HCT116 (cell line): ENCODE data around the gene TRABD. TPM values are rescaled to one million over a fixed set of nuclear protein-coding genes. Genes with fewer than 3 reads are reported as not detected.

Experiments
- ATAC-seq: fragments of 200-7000 bp; cut with Tn5 transposase; 2 replicates; pipeline ENCODE4 v1.9.1; 2020; ENCODE audit warnings: mild to moderate bottlenecking, moderate library complexity
- BruUV-seq: library from RNA; stranded (reverse); fragments of 400-500 nt; replicated peaks from 2 replicates; lab custom pipeline; 2021; lab: Mats Ljungman, UMichigan
- CTCF ChIA-PET: fragments of 300-600 bp; sonication (Branson Sonifier 250); formaldehyde crosslinking; loops from one replicate; lab custom pipeline; 2021; ENCODE audit warnings: antibody characterized with exemption; lab: Charles Lee
- POLR2A ChIA-PET: fragments of 300-600, 350-600 bp; sonication (Branson Sonifier 250); formaldehyde crosslinking; loops from one replicate; lab custom pipeline; 2021; ENCODE audit warnings: antibody characterized with exemption; lab: Charles Lee
- RAD21 ChIA-PET, 2 experiments: fragments of 300-600 bp; sonication (Branson Sonifier 250); formaldehyde crosslinking; loops; one replicate each; lab custom pipeline; 2023; ENCODE audit warnings: low total read pairs in 2 of 2; ENCODE audit not compliant: uncharacterized antibody in 2 of 2, unreplicated experiment in 2 of 2, low non-redundant PET in 1 of 2; lab: Charles Lee
- DNase-seq: peaks from one replicate; pipeline ENCODE4 v3.0.0-alpha.2; 2010; ENCODE audit warnings: low read depth, low spot score
- H2AFZ ChIP-seq: fragments of 200-600 bp; shearing (Covaris generic), sonication (generic); 2 replicates; pipeline ENCODE4 v1.6.1; 2017; ENCODE audit warnings: low read depth, mixed run types, mixed read lengths, antibody characterized with exemption, low read length; ENCODE audit not compliant: poor library complexity, severe bottlenecking
- H3K27ac ChIP-seq: 2 replicates; pipeline ENCODE4 v1.5.1; 2012; ENCODE audit warnings: low read depth, low read length
- H3K27me3 ChIP-seq: fragments of 200-600 bp; sonication (generic); 2 replicates; pipeline ENCODE4 v1.6.1; 2016; ENCODE audit warnings: mixed run types, low read length, mixed read lengths; ENCODE audit not compliant: insufficient read depth
- H3K36me3 ChIP-seq, 2 experiments: fragments of 200-500 bp in 1 of 2; fragments of 200-600 bp in 1 of 2; sonication (Bioruptor generic) in 1 of 2; sonication (generic) in 1 of 2; 2 replicates each; pipeline versions ENCODE4 v1.5.1 to v1.6.1; 2014 to 2016; ENCODE audit warnings: low read length in 2 of 2, inconsistent platforms in 1 of 2, mixed read lengths in 1 of 2, mixed run types in 1 of 2; ENCODE audit not compliant: insufficient read depth in 2 of 2, control insufficient read depth in 1 of 2
- H3K4me1 ChIP-seq, 2 experiments: fragments of 200-600 bp in 1 of 2; sonication (generic) in 1 of 2; 2 replicates each; pipeline versions ENCODE4 v1.5.1 to v1.6.1; 2012 to 2017; ENCODE audit warnings: low read length in 2 of 2, inconsistent platforms in 1 of 2, mild to moderate bottlenecking in 1 of 2, mixed read lengths in 1 of 2, mixed run types in 1 of 2, moderate library complexity in 1 of 2; ENCODE audit not compliant: insufficient read depth in 2 of 2, control insufficient read depth in 1 of 2
- H3K4me2 ChIP-seq: fragments of 200-600 bp; sonication (generic); 2 replicates; pipeline ENCODE4 v1.6.1; 2017; ENCODE audit warnings: mixed run types, low read length, mixed read lengths
- H3K4me3 ChIP-seq, 2 experiments: fragments of 200-600 bp in 1 of 2; sonication (generic) in 1 of 2; replicated peaks in 1 of 2; 2 replicates each; pipeline ENCODE4 v1.5.1; 2011 to 2016; ENCODE audit warnings: low read length in 2 of 2, control low read depth in 1 of 2, low read depth in 1 of 2, mild to moderate bottlenecking in 1 of 2, mixed read lengths in 1 of 2, mixed run types in 1 of 2
- H3K79me2 ChIP-seq: fragments of 200-600 bp; sonication (generic); 2 replicates; pipeline ENCODE4 v1.6.1; 2017; ENCODE audit warnings: mild to moderate bottlenecking, mixed run types, low read length, moderate library complexity, mixed read lengths; ENCODE audit not compliant: insufficient read depth
- H3K9ac ChIP-seq: fragments of 200-600 bp; sonication (generic); 2 replicates; pipeline ENCODE4 v1.6.1; 2016; ENCODE audit warnings: low read length, mixed read lengths
- H3K9me2 ChIP-seq: fragments of 200-600 bp; sonication (generic), shearing (Covaris generic); 2 replicates; pipeline ENCODE4 v1.6.1; 2017; ENCODE audit warnings: mixed run types, mild to moderate bottlenecking, moderate library complexity; ENCODE audit not compliant: insufficient read depth
- H3K9me3 ChIP-seq, 2 experiments: fragments of 200-500 bp in 1 of 2; fragments of 200-600 bp in 1 of 2; sonication (Bioruptor generic) in 1 of 2; sonication (generic) in 1 of 2; 2 replicates each; pipeline ENCODE4 v1.6.1; 2014 to 2017; ENCODE audit warnings: low read length in 2 of 2, mixed read lengths in 2 of 2, inconsistent platforms in 1 of 2, low read depth in 1 of 2, mild to moderate bottlenecking in 1 of 2, mixed run types in 1 of 2, moderate library complexity in 1 of 2; ENCODE audit not compliant: control insufficient read depth in 1 of 2, insufficient read depth in 1 of 2
- H4K20me1 ChIP-seq: fragments of 200-600 bp; sonication (generic), shearing (Covaris generic); 2 replicates; pipeline ENCODE4 v1.6.1; 2017; ENCODE audit warnings: mixed run types, mild to moderate bottlenecking, moderate library complexity; ENCODE audit not compliant: insufficient read depth
- FOSL1 ChIP-seq: IDR thresholded peaks from 2 replicates; pipeline ENCODE4 v1.6.1; 2012; ENCODE audit warnings: low read depth
- JUND ChIP-seq: IDR thresholded peaks from 2 replicates; pipeline ENCODE4 v1.6.1; 2012
- POLR2A ChIP-seq: IDR thresholded peaks from 2 replicates; pipeline ENCODE4 v1.7.0; 2011; ENCODE audit warnings: borderline replicate concordance; ENCODE audit not compliant: insufficient read depth, insufficient read length; ENCODE audit errors: extremely low read depth
- POLR2AphosphoS5 ChIP-seq: IDR thresholded peaks from 2 replicates; pipeline ENCODE4 v1.6.1; 2011; ENCODE audit warnings: mild to moderate bottlenecking, low read depth, low read length, moderate library complexity
- RAD21 ChIP-seq: IDR thresholded peaks from 2 replicates; pipeline ENCODE4 v1.6.1; 2012; ENCODE audit warnings: low read depth, mild to moderate bottlenecking
- SRF ChIP-seq: IDR thresholded peaks from 2 replicates; pipeline ENCODE4 v1.6.1; 2012; ENCODE audit warnings: low read depth
- YY1 ChIP-seq: IDR thresholded peaks from 2 replicates; pipeline ENCODE4 v1.6.1; 2011; ENCODE audit warnings: low read length, low read depth, moderate library complexity, mild to moderate bottlenecking; ENCODE audit not compliant: insufficient replicate concordance; ENCODE audit errors: extremely low read depth
- ZNF274 ChIP-seq: fragments of 200-500 bp; sonication (Bioruptor generic); IDR thresholded peaks from 2 replicates; pipeline ENCODE4 v1.6.1; 2014; ENCODE audit warnings: mild to moderate bottlenecking, low read depth, low read length, inconsistent platforms
- intact Hi-C: fragments of 100-400 bp; cut with micrococcal nuclease; formaldehyde crosslinking; loops from 2 replicates; pipeline ENCODE4 v1.10.0; 2022
- total RNA-seq: library from RNA; stranded (reverse); gene quantifications from one replicate; pipeline ENCODE4 v1.2.1, GENCODE V29; 2021; ENCODE audit not compliant: unreplicated experiment
- TF ChIP-seq, protein P1 (sequence below), 3 experiments: fragments of 200-600 bp in 1 of 3; sonication (generic) in 1 of 3; IDR thresholded peaks in 2 of 3; conservative IDR thresholded peaks in 1 of 3; 2 replicates each; pipeline ENCODE4 v1.5.1; 2012 to 2017; ENCODE audit warnings: low read depth in 2 of 3, low read length in 2 of 3, antibody characterized with exemption in 1 of 3, borderline replicate concordance in 1 of 3, control low read depth in 1 of 3, mild to moderate bottlenecking in 1 of 3, mixed read lengths in 1 of 3, mixed run types in 1 of 3, moderate library complexity in 1 of 3; ENCODE audit not compliant: insufficient read depth in 1 of 3
- TF ChIP-seq, protein P2 (sequence below): IDR thresholded peaks from 2 replicates; pipeline ENCODE4 v1.6.1; 2012
- TF ChIP-seq, protein P3 (sequence below): IDR thresholded peaks from 2 replicates; pipeline ENCODE4 v1.6.1; 2012; ENCODE audit warnings: low read depth
- TF ChIP-seq, protein P4 (sequence below): IDR thresholded peaks from 2 replicates; pipeline ENCODE4 v1.6.1; 2012
- TF ChIP-seq, protein P5 (sequence below): IDR thresholded peaks from 2 replicates; pipeline ENCODE4 v1.6.1; 2011; ENCODE audit warnings: mild to moderate bottlenecking, low read length, moderate library complexity; ENCODE audit not compliant: insufficient replicate concordance; ENCODE audit errors: extremely low read depth

Gene TRABD
- total RNA-seq, 1 experiment from 2014 or later: 90.3 TPM

DNA sequence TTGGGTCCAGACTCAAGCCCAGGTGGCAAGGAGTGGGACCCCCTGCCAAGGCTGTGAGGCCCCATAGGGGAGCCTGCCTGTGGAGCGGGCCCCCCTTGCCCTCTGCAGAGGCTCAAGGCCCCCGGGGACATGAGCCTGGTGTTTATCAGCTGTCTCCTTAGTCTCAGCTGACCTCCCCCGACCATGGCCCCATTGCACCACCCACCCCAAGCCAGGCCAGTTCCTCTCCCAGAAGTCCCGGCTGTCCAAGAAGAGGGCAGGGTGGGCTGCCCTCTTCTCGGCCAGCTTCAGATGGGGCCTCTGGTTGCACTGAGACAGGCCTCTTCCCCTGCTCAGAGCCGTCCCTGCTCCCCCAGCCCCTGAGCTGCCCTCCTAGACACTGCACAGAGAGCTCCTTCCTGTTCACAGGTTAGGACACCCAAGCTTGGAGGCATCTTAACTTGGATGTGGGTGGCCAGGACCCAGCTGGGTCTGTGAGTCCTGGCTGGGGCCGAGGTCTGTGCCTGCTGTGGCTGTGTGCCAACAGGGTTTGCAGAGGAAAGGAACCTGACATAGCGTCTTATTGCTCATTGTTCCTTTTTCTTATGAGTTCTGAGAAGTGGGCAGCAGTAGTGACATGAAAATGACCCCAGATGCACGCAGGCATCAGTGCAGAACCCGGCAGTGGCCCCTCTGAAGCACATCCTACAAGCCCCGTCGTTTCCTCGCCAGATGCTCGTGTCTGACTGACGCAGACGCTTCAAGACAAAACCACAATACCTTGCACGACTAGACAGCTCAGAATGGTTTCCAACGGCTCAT lies 5.4 kb downstream of the TRABD start:
- H3K4me1 ChIP-seq: peaks cover 20 to 40% of the 10 kb centered on the region in 2 experiments
- ChIA-PET CTCF (interaction anchor here (0.6 to 1.3 kb wide), 2 partner anchors 8 to 34 kb away, joined by 3 to 4 read pairs; no protein-coding TSS in a partner anchor), RAD21 (no interaction called here), POLR2A (interaction anchor here (0.5 to 1.4 kb wide), 2 partner anchors 18 to 42 kb away, joined by 3 to 4 read pairs; no protein-coding TSS in a partner anchor)
- H3K9me2 ChIP-seq: no peaks in the 10 kb centered on the region
- intact Hi-C loops: no loop called here
- no peak; the same call in 1 of the 2 replicates for ATAC-seq
- TF ChIP-seq, protein P1, sequence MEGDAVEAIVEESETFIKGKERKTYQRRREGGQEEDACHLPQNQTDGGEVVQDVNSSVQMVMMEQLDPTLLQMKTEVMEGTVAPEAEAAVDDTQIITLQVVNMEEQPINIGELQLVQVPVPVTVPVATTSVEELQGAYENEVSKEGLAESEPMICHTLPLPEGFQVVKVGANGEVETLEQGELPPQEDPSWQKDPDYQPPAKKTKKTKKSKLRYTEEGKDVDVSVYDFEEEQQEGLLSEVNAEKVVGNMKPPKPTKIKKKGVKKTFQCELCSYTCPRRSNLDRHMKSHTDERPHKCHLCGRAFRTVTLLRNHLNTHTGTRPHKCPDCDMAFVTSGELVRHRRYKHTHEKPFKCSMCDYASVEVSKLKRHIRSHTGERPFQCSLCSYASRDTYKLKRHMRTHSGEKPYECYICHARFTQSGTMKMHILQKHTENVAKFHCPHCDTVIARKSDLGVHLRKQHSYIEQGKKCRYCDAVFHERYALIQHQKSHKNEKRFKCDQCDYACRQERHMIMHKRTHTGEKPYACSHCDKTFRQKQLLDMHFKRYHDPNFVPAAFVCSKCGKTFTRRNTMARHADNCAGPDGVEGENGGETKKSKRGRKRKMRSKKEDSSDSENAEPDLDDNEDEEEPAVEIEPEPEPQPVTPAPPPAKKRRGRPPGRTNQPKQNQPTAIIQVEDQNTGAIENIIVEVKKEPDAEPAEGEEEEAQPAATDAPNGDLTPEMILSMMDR (IDR thresholded peaks at IDR 0.05 in 2 of 3, conservative IDR thresholded peaks at IDR 0.05 in 1 of 3; ENCODE audit: borderline replicate concordance in 1 of 3, insufficient read depth in 1 of 3, low read depth in 2 of 3, low read length in 2 of 3): no peak
- TF ChIP-seq RAD21: no peak
- TF ChIP-seq, protein P2, sequence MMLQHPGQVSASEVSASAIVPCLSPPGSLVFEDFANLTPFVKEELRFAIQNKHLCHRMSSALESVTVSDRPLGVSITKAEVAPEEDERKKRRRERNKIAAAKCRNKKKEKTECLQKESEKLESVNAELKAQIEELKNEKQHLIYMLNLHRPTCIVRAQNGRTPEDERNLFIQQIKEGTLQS: no peak
- no peak for TF ChIP-seq FOSL1
- no peak for TF ChIP-seq ZNF274
- TF ChIP-seq POLR2AphosphoS5: no peak
- TF ChIP-seq, protein P3, sequence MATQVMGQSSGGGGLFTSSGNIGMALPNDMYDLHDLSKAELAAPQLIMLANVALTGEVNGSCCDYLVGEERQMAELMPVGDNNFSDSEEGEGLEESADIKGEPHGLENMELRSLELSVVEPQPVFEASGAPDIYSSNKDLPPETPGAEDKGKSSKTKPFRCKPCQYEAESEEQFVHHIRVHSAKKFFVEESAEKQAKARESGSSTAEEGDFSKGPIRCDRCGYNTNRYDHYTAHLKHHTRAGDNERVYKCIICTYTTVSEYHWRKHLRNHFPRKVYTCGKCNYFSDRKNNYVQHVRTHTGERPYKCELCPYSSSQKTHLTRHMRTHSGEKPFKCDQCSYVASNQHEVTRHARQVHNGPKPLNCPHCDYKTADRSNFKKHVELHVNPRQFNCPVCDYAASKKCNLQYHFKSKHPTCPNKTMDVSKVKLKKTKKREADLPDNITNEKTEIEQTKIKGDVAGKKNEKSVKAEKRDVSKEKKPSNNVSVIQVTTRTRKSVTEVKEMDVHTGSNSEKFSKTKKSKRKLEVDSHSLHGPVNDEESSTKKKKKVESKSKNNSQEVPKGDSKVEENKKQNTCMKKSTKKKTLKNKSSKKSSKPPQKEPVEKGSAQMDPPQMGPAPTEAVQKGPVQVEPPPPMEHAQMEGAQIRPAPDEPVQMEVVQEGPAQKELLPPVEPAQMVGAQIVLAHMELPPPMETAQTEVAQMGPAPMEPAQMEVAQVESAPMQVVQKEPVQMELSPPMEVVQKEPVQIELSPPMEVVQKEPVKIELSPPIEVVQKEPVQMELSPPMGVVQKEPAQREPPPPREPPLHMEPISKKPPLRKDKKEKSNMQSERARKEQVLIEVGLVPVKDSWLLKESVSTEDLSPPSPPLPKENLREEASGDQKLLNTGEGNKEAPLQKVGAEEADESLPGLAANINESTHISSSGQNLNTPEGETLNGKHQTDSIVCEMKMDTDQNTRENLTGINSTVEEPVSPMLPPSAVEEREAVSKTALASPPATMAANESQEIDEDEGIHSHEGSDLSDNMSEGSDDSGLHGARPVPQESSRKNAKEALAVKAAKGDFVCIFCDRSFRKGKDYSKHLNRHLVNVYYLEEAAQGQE: no peak
- TF ChIP-seq, protein P4, sequence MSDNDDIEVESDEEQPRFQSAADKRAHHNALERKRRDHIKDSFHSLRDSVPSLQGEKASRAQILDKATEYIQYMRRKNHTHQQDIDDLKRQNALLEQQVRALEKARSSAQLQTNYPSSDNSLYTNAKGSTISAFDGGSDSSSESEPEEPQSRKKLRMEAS: no peak
- TF ChIP-seq, protein P5, sequence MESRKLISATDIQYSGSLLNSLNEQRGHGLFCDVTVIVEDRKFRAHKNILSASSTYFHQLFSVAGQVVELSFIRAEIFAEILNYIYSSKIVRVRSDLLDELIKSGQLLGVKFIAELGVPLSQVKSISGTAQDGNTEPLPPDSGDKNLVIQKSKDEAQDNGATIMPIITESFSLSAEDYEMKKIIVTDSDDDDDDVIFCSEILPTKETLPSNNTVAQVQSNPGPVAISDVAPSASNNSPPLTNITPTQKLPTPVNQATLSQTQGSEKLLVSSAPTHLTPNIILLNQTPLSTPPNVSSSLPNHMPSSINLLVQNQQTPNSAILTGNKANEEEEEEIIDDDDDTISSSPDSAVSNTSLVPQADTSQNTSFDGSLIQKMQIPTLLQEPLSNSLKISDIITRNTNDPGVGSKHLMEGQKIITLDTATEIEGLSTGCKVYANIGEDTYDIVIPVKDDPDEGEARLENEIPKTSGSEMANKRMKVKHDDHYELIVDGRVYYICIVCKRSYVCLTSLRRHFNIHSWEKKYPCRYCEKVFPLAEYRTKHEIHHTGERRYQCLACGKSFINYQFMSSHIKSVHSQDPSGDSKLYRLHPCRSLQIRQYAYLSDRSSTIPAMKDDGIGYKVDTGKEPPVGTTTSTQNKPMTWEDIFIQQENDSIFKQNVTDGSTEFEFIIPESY: no peak
- TF ChIP-seq SRF: no peak
- TF ChIP-seq YY1: no peak
- TF ChIP-seq POLR2A: no peak
- no peak for TF ChIP-seq JUND
- H3K4me2 ChIP-seq: peak overlapping the region; percentile 92
- DNase-seq: no peak
- BruUV-seq: TSS peak; percentile 35
- no peak overlapping the region for H2AFZ ChIP-seq
- peaks cover 6% of the 10 kb centered on the region; the same call in 1 of the 2 replicates for H4K20me1 ChIP-seq
- H3K79me2 ChIP-seq: peaks cover 83% of the 10 kb centered on the region
- H3K27ac ChIP-seq: peak overlapping the region; percentile 75
- peak overlapping the region; percentile 79 for H3K9ac ChIP-seq
- no peaks in the 10 kb centered on the region for H3K9me3 ChIP-seq
- H3K4me3 ChIP-seq: peak overlapping the region; percentile 57 to 66
- no peaks in the 10 kb centered on the region for H3K27me3 ChIP-seq
- peaks cover 2 to 14% of the 10 kb centered on the region in 2 experiments; a peak in 3 of 4 replicates for H3K36me3 ChIP-seq
